ENCODE measurements around the gene PNMA8A.

DNA sequence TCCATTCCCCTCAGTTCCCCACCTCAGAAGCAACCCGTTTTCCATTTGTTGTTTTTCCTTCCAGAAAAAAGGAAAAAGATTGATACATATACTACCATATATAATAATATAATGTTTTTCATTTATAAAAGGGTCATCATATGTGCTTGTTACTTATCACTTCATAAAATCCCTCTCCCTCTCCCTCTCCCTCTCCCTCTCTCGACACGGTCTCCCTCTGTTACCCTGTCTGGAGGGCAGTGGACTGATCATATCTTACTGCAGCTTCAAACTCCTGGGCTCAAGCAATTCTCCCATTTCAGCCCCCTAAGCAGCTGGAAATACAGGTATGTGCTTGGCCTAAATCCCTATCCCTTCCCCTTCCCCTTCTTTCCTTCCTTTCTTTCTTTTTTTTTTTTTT lies 17.1 kb downstream of the PNMA8A start:
- TF ChIP-seq POLR2AphosphoS5 (IDR thresholded peaks at IDR 0.05; ENCODE audit: low read depth, low read length), result no peak
- TF ChIP-seq, protein P1, sequence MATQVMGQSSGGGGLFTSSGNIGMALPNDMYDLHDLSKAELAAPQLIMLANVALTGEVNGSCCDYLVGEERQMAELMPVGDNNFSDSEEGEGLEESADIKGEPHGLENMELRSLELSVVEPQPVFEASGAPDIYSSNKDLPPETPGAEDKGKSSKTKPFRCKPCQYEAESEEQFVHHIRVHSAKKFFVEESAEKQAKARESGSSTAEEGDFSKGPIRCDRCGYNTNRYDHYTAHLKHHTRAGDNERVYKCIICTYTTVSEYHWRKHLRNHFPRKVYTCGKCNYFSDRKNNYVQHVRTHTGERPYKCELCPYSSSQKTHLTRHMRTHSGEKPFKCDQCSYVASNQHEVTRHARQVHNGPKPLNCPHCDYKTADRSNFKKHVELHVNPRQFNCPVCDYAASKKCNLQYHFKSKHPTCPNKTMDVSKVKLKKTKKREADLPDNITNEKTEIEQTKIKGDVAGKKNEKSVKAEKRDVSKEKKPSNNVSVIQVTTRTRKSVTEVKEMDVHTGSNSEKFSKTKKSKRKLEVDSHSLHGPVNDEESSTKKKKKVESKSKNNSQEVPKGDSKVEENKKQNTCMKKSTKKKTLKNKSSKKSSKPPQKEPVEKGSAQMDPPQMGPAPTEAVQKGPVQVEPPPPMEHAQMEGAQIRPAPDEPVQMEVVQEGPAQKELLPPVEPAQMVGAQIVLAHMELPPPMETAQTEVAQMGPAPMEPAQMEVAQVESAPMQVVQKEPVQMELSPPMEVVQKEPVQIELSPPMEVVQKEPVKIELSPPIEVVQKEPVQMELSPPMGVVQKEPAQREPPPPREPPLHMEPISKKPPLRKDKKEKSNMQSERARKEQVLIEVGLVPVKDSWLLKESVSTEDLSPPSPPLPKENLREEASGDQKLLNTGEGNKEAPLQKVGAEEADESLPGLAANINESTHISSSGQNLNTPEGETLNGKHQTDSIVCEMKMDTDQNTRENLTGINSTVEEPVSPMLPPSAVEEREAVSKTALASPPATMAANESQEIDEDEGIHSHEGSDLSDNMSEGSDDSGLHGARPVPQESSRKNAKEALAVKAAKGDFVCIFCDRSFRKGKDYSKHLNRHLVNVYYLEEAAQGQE (IDR thresholded peaks at IDR 0.05; ENCODE audit: insufficient read depth in 1 of 2, low read depth in 2 of 2, low read length in 2 of 2), result no peak
- TF ChIP-seq TAF1 (IDR thresholded peaks at IDR 0.05; ENCODE audit: borderline replicate concordance, insufficient read depth, low read length), result no peak
- TF ChIP-seq SIN3A (IDR thresholded peaks at IDR 0.05; ENCODE audit: borderline replicate concordance, insufficient read depth, low read length), result no peak
